Measurements from ENCODE around the gene VPS35. TPM values are rescaled to one million over a fixed set of nuclear protein-coding genes. Genes with fewer than 3 reads are reported as not detected.

The VPS35 gene
- total RNA-seq (10 to 100 TPM; 29.9 to 49.8 (median 40.4) TPM), polyA plus RNA-seq (10 to 100 TPM; 22.8 to 47.0 (median 23.5) TPM)
- long read RNA-seq, donor 1, full-length matches to known transcripts, result 63 of 77 reads
- long read RNA-seq, donor 1, partial matches to known transcripts, result 8 of 77 reads
- long read RNA-seq, donor 1, other reads (novel, unspliced or antisense), result 6 of 77 reads
- long read RNA-seq, donor 2, full-length matches to known transcripts, result 71 of 87 reads
- long read RNA-seq, donor 2, partial matches to known transcripts, result 6 of 87 reads
- long read RNA-seq, donor 2, other reads (novel, unspliced or antisense), result 10 of 87 reads

- H3K4me1 ChIP-seq, result peaks cover 43% of the 10 kb centered on the region
- no peaks in the 10 kb centered on the region for H3K27me3 ChIP-seq (ENCODE audit: insufficient read depth in 3 of 3, low read length in 2 of 3)
- peak within 1 kb of the TSS; percentile 96 for H3K4me3 ChIP-seq
- peak; percentile 6 for TF ChIP-seq CTCF (IDR thresholded peaks at IDR 0.05)
- H3K9me3 ChIP-seq, result no peaks in the 10 kb centered on the region
- DNase-seq (peak; percentile 99 to 100), ATAC-seq (peak; percentile 97 to 98 (median 98))
- peak within 1 kb of the TSS; percentile 96 for H3K27ac ChIP-seq
- WGBS, 3 donors, result 0% methylated on average over 50 to 54 of the region's 54 CpGs
- H3K36me3 ChIP-seq (ENCODE audit: insufficient read depth in 1 of 2, low read depth in 1 of 2), result no peaks in the 10 kb centered on the region
- intact Hi-C loops (cut with DNase I), result loop anchor here in 1 of 2 donors (5.0 kb wide), 1 partner anchor 113 kb away; no protein-coding TSS in a partner anchor
Observed at GRCh38 chr16:46688654-46689364, at the start of gene VPS35. Gene VPS35 (minus strand): TSS chr16:46689178. CDS start chr16:46689133, 45 bp downstream.

GRCh38 chr16:46737621-46738214 is 48.7 kb upstream of the VPS35 start:
- Histone ChIP-seq H3K9me3 (no peaks in the 10 kb centered on the region), H3K4me1 (peaks cover 3% of the 10 kb centered on the region), H3K36me3 (ENCODE audit: insufficient read depth in 1 of 2, low read depth in 1 of 2) (no peaks in the 10 kb centered on the region), H3K27ac (no peak overlapping the region), H3K27me3 (ENCODE audit: insufficient read depth in 3 of 3, low read length in 2 of 3) (no peaks in the 10 kb centered on the region), H3K4me3 (no peak overlapping the region)
- DNase-seq, result no peak
- ATAC-seq, result peak in 2 of 4 donors; percentile 23 to 39
- TF ChIP-seq CTCF (IDR thresholded peaks at IDR 0.05), result no peak
- intact Hi-C loops (cut with DNase I), result no loop called here
- 65 to 73% (median 71%) methylated on average over 14 of the region's 14 CpGs for WGBS, 3 donors

- intact Hi-C loops (cut with DNase I), result no loop called here
- Histone ChIP-seq H3K27me3 (ENCODE audit: insufficient read depth in 3 of 3, low read length in 2 of 3) (no peaks in the 10 kb centered on the region), H3K4me3 (no peak overlapping the region), H3K27ac (peak overlapping the region; percentile 4), H3K9me3 (no peaks in the 10 kb centered on the region), H3K36me3 (ENCODE audit: insufficient read depth in 1 of 2, low read depth in 1 of 2) (no peaks in the 10 kb centered on the region), H3K4me1 (no peaks in the 10 kb centered on the region)
- no peak for TF ChIP-seq CTCF (IDR thresholded peaks at IDR 0.05)
- ATAC-seq (peak; percentile 29 to 66 (median 48)), DNase-seq (no peak)
- 56 to 66% (median 58%) methylated on average over 11 to 12 of the region's 12 CpGs for WGBS, 3 donors
Observed at GRCh38 chr16:46736695-46737094, 47.7 kb upstream of the VPS35 start.

GRCh38 chr16:46733319-46733830 is 44.4 kb upstream of the VPS35 start:
- Histone ChIP-seq H3K4me1 (no peaks in the 10 kb centered on the region), H3K27me3 (ENCODE audit: insufficient read depth in 3 of 3, low read length in 2 of 3) (no peaks in the 10 kb centered on the region), H3K27ac (no peak overlapping the region), H3K36me3 (ENCODE audit: insufficient read depth in 1 of 2, low read depth in 1 of 2) (peaks cover 0 to 6% of the 10 kb centered on the region in 2 donors), H3K4me3 (no peak overlapping the region), H3K9me3 (no peaks in the 10 kb centered on the region)
- no peak for ATAC-seq
- no peak for TF ChIP-seq CTCF (IDR thresholded peaks at IDR 0.05)
- 79 to 83% (median 82%) methylated on average over 9 of the region's 9 CpGs for WGBS, 3 donors
- intact Hi-C loops (cut with DNase I), result no loop called here
- DNase-seq, result no peak

Data from psoas muscle (tissue), 8 donors.